HepG2 (cell line): Measurements from ENCODE around the gene ALS2. TPM values are rescaled to one million over a fixed set of nuclear protein-coding genes. Genes with fewer than 3 reads are reported as not detected.

Experiments
- ATAC-seq: fragments of 200-7000 bp; cut with Tn5 transposase; 3 replicates; pipeline ENCODE4 v1.9.1; 2020; ENCODE audit warnings: mild to moderate bottlenecking, moderate library complexity
- BruUV-seq: library from RNA; stranded (reverse); fragments of 400-500 nt; replicated peaks from 2 replicates; lab custom pipeline; 2021; lab: Mats Ljungman, UMichigan
- CTCF ChIA-PET: fragments of 300-600 bp; formaldehyde crosslinking; extraction: SDS; loops from one replicate; lab custom pipeline; 2021; ENCODE audit warnings: low total read pairs, inconsistent platforms, low intra/inter-chr PET ratio; lab: Yijun Ruan, JAX
- POLR2A ChIA-PET: fragments of 350-600 bp; sonication (Branson Sonifier 250); formaldehyde crosslinking; loops from one replicate; lab custom pipeline; 2020; ENCODE audit warnings: antibody characterized with exemption, inconsistent platforms; lab: Yijun Ruan, JAX
- DNase-seq: peaks from one replicate; pipeline ENCODE4 v3.0.0-alpha.2; 2015; ENCODE audit warnings: low spot score
- FAIRE-seq: peaks from 3 replicates; lab custom pipeline; 2011; peaks lifted over from hg19 to GRCh38; lab: Jason Lieb, UNC
- H2AFZ ChIP-seq: one replicate; pipeline ENCODE4 v1.6.1; 2011; ENCODE audit warnings: low read length, inconsistent platforms
- H3K27ac ChIP-seq: fragments of 300-600 bp; 3 replicates; pipeline ENCODE4 v1.8.0; 2011; ENCODE audit warnings: mixed run types, mild to moderate bottlenecking, mixed read lengths, low read length, inconsistent platforms; ENCODE audit not compliant: insufficient read depth; ENCODE audit errors: extremely low read length
- H3K27me3 ChIP-seq, 2 experiments: fragments of 200-600 bp in 1 of 2; 2 replicates in 1 of 2; 3 replicates in 1 of 2; pipeline versions ENCODE4 v1.6.0 to v1.8.0; 2011; ENCODE audit warnings: low read length in 2 of 2, mild to moderate bottlenecking in 2 of 2, moderate library complexity in 2 of 2, inconsistent platforms in 1 of 2; ENCODE audit not compliant: insufficient read depth in 2 of 2, control insufficient read depth in 1 of 2
- H3K36me3 ChIP-seq, 2 experiments: fragments of 200-600 bp in 1 of 2; replicated peaks in 1 of 2; 2 replicates in 1 of 2; 3 replicates in 1 of 2; pipeline versions ENCODE4 v1.5.1 to v1.8.0; 2011; ENCODE audit warnings: low read length in 2 of 2, inconsistent platforms in 1 of 2; ENCODE audit not compliant: insufficient read depth in 2 of 2, control insufficient read depth in 1 of 2
- H3K4me1 ChIP-seq: 2 replicates; pipeline ENCODE4 v1.5.1; 2012; ENCODE audit warnings: low read length, inconsistent platforms; ENCODE audit not compliant: insufficient read depth
- H3K4me2 ChIP-seq: 2 replicates; pipeline ENCODE4 v1.6.0; 2011; ENCODE audit warnings: low read depth, low read length, inconsistent platforms
- H3K4me3 ChIP-seq, 3 experiments: fragments of 200-600 bp in 1 of 3; sonication (generic), shearing (Covaris generic) in 1 of 3; replicated peaks in 1 of 3; 2 replicates each; pipeline ENCODE4 v1.5.1; 2011 to 2016; ENCODE audit warnings: low read length in 3 of 3, inconsistent platforms in 2 of 3, low read depth in 2 of 3, mild to moderate bottlenecking in 2 of 3, control low read depth in 1 of 3, mixed read lengths in 1 of 3; ENCODE audit not compliant: insufficient read depth in 1 of 3
- H3K79me2 ChIP-seq: one replicate; pipeline ENCODE4 v1.6.1; 2011; ENCODE audit warnings: low read length, inconsistent platforms; ENCODE audit not compliant: insufficient read depth
- H3K9ac ChIP-seq: 2 replicates; pipeline ENCODE4 v1.6.0; 2011; ENCODE audit warnings: mild to moderate bottlenecking, low read depth, low read length, inconsistent platforms; ENCODE audit not compliant: insufficient read depth
- H3K9me3 ChIP-seq: 2 replicates; pipeline ENCODE4 v1.5.1; 2012; ENCODE audit warnings: mild to moderate bottlenecking, low read length
- H4K20me1 ChIP-seq: 2 replicates; pipeline ENCODE4 v1.6.0; 2011; ENCODE audit warnings: inconsistent platforms, mild to moderate bottlenecking, low read length, moderate library complexity; ENCODE audit not compliant: insufficient read depth
- MAFK ChIP-seq, 2 experiments: IDR thresholded peaks in 1 of 2; conservative IDR thresholded peaks in 1 of 2; 2 replicates each; pipeline ENCODE4 v1.6.1; 2011; ENCODE audit warnings: improper control_type of control experiment in 2 of 2, low read length in 2 of 2
- PREB ChIP-seq: sonication (generic); formaldehyde crosslinking; IDR thresholded peaks from 2 replicates; pipeline ENCODE4 v1.4.0; 2020; ENCODE audit warnings: missing genetic modification reagents
- ZNF609 ChIP-seq: sonication (generic); formaldehyde crosslinking; IDR thresholded peaks from 2 replicates; pipeline ENCODE4 v1.4.0; 2020; ENCODE audit warnings: mild to moderate bottlenecking, missing genetic modification reagents, borderline replicate concordance
- ZNF639 ChIP-seq: conservative IDR thresholded peaks from 2 replicates; pipeline ENCODE4 v1.6.1; 2018; ENCODE audit warnings: missing genetic modification reagents
- ZSCAN12 ChIP-seq: sonication (generic); formaldehyde crosslinking; IDR thresholded peaks from 2 replicates; pipeline ENCODE4 v1.9.0; 2021; ENCODE audit warnings: mild to moderate bottlenecking, missing genetic modification reagents
- WGBS: methylation state at CpG from one replicate; pipeline ENCODE4 v1.1.6; 2017; ENCODE audit warnings: low lambda C conversion rate; 5-methylcytosine and 5-hydroxymethylcytosine counted together
- in situ Hi-C: cut with HindIII; loops from 2 replicates; pipeline ENCODE4 v1.10.0; 2017; ENCODE audit warnings: low pct_unique_long_range_greater_than_20kb; ENCODE audit not compliant: extremely low pct_ligation_motif_present
- intact Hi-C: fragments of 100-400 bp; cut with micrococcal nuclease; formaldehyde crosslinking; loops from one replicate; pipeline ENCODE4 v1.10.0; 2022; ENCODE audit not compliant: unreplicated experiment
- polyA plus RNA-seq, 8 experiments: library from polyadenylated mRNA; depleted of rRNA in 3 of 8; stranded (reverse) in 7 of 8; unstranded in 1 of 8; fragments of >200 nt; fragmentation: Illumina TruSeq in 4 of 8; extraction: Trizol in 4 of 8; gene quantifications; 2 replicates each; pipeline versions ENCODE4 v1.2.1 to v1.2.3, GENCODE V29; 2011 to 2016; ENCODE audit warnings: low read depth in 4 of 8, missing spikeins in 1 of 8, mixed read lengths in 1 of 8; ENCODE audit not compliant: insufficient read depth in 1 of 8
- total RNA-seq, 5 experiments: library from RNA; depleted of rRNA; stranded (reverse); fragments of >200 nt; fragmentation: Illumina TruSeq; extraction: Trizol; gene quantifications; 2 replicates each; pipeline ENCODE4 v1.2.3, GENCODE V29; 2016; ENCODE audit warnings: low read depth in 1 of 5

The ALS2 gene
- total and polyA plus RNA-seq, 2 of the 13 experiments (the other 11 are each of a cell fraction or from before 2014, with no cell fraction given): 12.7 to 19.3 TPM

GRCh38 chr2:201773990-201774389 lies 6.7 kb downstream of the ALS2 start:
- 92% methylated on average over 1 of the region's 1 CpG for whole genome bisulfite sequencing
- CTCF ChIA-PET: no interaction called here

More at GRCh38 chr2:201773990-201774389, 6.7 kb downstream of the ALS2 start:
- DNase-seq (no peak), ATAC-seq (no peak), FAIRE-seq (no peak)
- POLR2A ChIA-PET: no interaction called here
- intact Hi-C loops (no loop called here), in situ Hi-C loops (no loop called here)
- no peak overlapping the region for H2AFZ ChIP-seq
- no peak overlapping the region for H3K27ac ChIP-seq
- no peaks in the 10 kb centered on the region for H3K9me3 ChIP-seq
- H3K27me3 ChIP-seq: no peaks in the 10 kb centered on the region
- no peak overlapping the region for H3K4me2 ChIP-seq
- H3K4me1 ChIP-seq: peaks cover 40% of the 10 kb centered on the region
- TF ChIP-seq ZNF609 (no peak), PREB (CRISPR knock-in tag) (no peak), ZNF639 (CRISPR knock-in tag) (no peak), ZSCAN12 (CRISPR knock-in tag) (no peak), MAFK (conservative IDR thresholded peaks at IDR 0.05 in 1 of 2, IDR thresholded peaks at IDR 0.05 in 1 of 2; ENCODE audit: low read length in 2 of 2) (no peak)
- H3K79me2 ChIP-seq: peaks cover 59% of the 10 kb centered on the region
- BruUV-seq: no TSS peak
- no peaks in the 10 kb centered on the region for H4K20me1 ChIP-seq
- H3K9ac ChIP-seq: no peak overlapping the region
- H3K4me3 ChIP-seq: no peak overlapping the region
- no peaks in the 10 kb centered on the region; a peak in 1 of 5 replicates for H3K36me3 ChIP-seq
